Central memory CD4-positive, alpha-beta T cell (primary cell): ENCODE results near the gene PHYH.
"Not testable (repeated sequence)": the region's sequence is repeated elsewhere in the genome, so short reads cannot be mapped to it uniquely, and the experiment has no call there.

ENCODE experiments used
- DNase-seq: peaks from one replicate; pipeline ENCODE4 v3.0.0; 2022
- total RNA-seq, 3 experiments: gene quantifications; one replicate each; lab custom pipeline; 2026; lab: John Stamatoyannopoulos, UW

Gene PHYH
- 7.0 to 21.8 (median 9.5) reads per million in 3 experiments for total RNA-seq

DNA sequence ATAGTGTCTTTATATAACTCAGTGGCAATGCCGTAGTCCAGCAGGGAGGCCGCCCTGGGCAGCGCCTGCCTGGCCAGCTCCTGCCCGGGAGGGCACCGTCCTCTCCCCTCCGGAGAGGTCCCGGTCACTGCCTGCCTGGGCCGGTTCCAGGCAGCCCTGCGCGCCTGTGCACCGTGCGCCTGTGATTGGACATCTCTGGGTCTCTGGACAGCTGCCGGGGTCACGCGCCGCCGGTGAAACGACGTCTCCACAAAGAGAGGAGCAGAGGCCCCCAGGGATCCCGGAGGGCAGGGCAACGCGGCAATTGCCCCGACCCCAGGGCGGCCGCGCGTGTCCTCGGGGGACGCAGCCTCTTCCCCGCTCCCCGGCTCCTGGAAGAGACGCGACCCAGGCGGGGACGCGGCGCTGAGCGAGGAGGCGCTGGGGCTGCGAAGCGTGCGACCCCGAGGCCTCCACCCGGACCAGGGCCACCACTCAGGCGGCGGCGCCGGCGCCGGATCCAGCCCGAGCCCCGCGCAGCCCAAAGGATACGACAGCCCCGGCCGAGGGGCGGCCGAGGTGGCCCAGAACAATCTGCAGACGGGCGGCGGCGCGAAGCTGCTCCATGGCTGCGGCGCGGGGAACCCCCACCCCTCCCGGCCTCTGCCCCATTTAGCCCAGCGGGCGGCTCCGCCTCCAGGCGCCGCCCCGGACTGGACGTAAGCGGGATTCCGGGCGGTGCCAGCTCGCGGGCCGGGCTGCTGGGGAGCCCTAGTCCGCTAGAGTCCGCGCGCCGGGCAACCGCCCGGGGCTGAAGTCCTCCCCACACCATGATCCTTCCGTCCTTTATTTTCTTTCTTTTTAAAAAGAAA, at the start of gene PHYH:
PHYH (minus strand) TSS at position 628 of the 851 bp plus-strand sequence; CDS start at position 606, 22 bp downstream.
- DNase-seq, result peak; percentile 81

DNA sequence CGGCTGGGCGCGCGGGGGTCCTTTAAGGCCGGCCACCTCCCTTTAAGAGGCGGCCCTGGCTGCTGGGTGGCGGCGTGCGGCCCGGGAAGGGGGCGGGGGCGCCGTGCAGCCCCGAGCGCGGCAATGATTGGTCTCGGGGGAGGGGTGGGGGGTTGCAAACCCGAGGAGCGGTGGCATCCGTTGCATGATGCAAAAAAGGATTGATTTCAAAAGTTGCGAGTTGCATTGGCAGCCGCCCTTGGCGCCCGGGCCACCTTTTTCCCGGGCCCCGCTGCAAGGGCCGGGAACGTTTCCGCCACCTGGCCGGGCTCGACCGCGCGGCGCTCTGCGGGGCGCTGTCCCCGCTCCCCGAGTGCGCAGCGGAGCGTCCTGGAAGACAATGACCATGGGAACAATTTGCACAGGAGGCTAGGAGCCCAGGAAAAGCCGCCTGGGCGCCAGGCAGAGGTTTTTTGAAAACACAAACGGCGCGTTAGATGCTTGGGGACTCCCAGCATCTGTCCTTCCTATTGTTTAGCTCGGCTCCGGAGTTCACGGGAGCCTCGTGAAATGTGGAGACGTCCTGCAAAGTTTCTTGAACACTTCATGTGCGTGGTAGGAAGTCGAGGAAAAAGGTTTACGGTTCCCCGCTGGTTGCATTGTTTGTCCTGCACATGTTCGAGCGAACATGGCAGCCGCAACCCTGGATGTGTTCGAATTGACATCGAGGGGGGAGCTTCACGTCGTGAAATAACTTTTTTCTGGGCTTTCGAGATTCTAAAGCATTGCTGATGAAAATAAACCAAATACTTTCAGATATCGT, 48.6 kb upstream of the PHYH start, which contains the start of gene SEPHS1:
SEPHS1 (minus strand) TSS at position 78 of the 802 bp plus-strand sequence. CDS start 3,343 bp downstream, outside the sequence.
- peak; percentile 78 for DNase-seq

DNA sequence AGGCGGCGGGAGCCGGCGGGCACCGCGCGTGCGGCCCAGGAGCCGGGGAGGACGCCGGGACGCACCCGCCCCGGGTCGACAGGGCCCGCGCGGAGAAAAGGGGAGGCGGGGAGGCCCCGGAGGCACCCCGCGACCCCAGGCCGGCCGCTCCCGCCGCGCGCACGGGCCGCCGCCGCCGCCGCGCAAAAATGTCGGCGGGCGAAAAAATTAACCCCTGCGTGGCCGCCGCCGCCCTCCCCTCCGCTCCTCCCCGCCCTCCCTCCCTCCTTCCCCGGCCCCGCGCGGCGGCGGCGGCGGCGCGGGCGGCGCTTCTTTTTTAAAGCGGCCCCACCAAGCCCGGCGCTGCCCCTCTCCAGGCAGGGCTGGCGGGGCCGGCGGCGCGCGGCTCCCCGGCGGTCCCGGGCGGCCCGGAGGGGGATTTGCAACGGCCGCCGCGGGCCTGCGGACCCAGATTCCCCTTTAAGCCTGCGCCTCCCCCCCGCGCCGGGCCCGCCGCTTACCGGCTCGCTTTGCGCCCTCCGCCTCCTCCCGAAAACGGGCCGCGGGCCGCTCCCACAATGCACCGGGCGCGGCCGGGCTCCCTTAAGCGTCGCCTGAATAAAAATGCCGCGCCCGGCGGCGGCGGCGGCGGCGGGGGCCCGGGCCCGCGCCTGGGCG, 47.8 kb upstream of the PHYH start:
- peak; percentile 75 for DNase-seq

DNA sequence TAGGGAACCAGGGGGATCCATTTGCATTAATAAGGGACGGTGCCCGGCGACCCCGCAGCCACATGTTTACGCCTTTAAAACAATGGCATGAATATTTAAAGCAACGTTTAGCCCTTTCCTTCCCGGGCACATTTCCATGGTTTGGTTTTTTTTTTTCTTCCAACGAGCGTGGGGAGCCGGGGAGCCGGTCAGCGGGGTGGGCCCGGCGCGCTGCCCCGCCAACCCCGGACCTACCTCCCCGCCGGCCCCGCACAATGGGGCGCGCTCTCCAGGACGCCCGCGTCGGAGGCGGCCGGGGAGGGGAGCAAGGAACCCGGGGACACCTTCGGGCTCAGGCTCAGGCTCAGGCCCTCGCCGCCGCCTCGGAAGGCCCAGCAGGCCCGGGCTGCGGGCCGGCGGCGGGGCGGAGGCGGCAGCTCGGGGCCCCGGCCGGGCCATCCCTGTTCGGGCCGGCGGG, 47.2 kb upstream of the PHYH start:
- DNase-seq, result no peak

DNA sequence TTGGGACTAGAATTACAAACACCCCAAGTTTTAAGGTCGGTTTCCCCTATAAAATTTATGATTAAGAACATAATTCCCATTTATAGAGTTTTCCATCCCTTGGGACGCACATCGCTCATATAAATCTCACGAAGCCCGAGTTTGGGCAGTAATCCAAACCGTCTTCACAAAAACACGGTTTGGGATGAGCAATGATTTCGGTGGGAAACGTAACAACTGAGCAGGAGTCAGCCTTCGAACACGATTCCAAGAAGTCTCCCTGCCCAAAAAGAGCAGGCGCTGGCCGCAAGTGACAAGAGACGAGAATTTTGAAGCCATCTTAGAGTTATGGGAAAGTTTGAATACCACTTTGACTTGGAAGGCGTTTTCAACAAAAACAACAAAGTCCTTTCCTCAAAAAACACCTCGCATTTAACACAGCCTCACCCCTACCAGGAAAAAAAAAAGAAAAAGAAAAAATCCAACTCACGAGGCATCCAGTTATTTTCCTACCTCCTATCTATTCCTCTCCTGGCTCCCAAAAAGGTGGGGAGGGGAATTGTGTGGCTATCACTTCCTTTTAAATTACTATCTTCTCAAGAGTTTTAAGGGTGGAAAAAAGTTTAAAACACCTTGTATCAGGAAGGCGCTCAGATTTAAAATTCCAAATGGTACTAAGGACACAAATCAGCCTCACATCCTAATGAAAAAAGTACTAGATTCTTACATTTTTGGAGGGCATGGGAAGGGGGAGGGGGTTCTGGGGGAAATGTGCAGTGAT, 46.6 kb upstream of the PHYH start:
- DNase-seq, result no peak

DNA sequence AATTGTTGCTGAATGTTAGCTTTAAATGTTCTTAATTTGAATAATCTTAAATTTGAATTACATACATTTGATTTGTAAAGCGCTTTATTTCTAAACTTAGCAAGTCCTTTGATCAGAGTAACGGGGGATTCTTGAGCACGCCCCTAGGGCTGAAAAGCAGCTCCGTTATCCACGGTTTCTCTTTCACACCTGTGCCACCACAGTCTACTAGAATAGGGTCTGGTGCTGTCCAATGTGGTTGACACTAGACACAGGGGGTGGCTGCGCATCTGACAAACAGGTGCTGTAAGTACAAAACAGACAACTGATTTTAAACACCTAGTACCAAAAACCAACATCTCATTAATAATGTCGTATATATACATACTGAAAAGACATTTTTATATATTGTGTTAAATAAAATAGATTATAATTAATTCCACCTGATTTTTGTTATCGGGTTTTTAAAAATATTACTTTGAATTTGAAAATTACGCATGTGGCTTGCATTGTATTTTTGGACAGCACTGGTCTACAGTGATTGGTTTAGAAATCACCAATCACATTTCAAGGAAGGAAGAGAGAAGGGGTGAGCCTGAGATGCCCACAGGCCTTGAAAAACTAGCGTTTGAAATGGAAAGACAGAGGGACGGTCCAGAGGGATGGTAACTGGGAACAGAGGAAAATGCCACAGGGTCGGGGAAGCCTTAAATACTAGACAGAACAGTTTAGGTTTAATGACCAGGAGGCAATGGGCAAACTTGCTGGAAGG, 40.9 kb upstream of the PHYH start:
- DNase-seq, result peak; percentile 12

DNA sequence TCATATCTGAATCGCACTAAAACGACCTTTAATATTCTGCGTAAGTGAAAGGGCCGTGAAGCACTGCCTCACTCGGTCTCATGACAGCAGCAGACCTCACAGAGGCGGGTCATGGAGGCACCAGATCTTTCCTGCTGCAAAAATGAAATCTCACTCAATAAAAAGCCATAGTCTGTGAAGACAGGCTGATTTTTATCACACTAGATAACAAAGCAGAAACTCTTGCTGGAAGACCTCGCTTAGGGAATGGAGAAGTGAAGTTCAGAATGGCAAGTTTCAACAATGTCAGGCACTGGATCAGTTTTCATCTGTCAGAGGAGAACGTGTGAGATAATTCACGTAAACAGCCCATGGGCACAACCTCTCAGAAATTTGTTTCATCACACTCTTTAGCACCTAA, 40.2 kb upstream of the PHYH start:
- DNase-seq, result no peak

DNA sequence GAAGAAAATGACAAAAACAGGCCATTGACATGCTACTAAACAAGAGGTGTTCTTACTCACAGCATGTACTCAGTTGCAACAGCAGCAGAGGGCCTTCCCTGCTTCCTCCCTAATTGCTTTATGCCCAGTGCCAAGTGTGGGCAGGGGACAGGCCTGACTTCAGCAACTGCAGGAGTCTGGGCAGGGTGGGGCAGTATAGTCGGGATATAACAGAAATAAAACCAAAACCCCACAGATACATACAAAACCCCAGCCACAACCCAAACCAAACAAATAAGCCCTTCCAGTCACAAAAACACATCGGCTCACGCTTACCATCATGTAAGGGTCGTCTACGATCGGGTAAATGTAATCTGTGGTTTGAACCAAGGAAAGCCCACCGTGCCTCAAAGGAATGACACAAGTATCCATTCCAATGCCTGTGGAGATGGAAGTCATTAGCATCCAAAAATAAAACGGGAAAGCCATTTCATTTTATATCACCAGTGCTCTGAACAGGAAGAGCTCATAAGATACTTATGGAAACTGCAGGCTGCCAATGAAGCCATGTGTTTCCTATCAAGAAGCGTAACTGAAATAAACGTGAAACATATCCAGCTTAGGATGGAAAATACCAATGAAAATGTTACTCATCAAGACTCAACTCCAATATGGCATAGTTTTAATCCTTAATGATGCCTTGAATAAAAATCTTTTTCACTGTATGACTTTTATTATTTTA, 38.7 kb upstream of the PHYH start:
- DNase-seq, result no peak

DNA sequence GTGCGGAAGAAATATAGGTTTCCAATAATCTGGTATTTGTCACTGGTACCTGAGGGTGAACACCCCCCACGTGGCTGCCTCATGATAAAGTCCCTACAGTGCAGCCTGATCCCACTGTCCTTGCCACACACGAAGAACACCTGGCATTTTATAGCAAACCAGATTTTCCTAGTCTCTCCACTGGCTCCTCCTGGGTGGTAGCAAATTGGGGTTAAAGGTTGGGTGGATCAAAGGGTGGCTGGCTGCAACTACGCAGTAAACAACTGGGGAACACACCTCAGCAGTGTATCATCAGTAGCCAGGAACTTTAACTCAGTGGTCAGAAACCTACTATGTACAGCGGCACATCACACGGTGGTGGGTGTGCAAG, 37.9 kb upstream of the PHYH start:
- DNase-seq, result no peak

DNA sequence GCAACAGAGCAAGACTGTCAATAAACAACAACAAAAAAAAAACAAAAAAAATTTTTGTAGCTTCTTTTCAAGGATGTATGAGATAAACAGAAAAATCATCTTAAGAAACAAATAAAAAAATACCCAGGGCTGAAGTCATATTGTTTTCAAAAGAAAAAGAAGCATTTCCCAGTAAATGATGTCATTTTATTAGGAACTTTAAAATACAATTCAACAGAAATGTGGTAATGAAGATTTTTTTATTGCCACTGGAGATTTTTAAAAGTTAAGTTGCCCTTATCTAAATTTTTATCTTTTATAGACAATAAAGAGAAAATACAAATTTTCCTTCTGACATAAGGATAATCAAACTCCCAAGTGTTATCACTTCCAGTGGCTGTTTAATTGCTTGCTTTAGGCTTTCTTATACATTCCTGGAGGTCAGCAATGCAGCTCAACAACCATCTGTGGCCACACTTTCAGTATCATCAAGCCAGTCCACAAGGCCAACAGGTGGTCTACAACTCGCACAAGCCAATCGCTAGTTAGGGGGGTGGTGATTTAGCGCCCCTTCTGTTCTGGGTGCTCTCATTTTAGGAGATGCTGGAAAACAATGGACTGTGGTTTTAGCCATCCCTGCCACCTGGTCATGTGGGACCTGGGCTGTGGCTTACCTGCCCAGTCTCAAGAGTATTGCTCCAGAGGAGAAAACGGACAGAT, 37.4 kb upstream of the PHYH start:
- no peak for DNase-seq

DNA sequence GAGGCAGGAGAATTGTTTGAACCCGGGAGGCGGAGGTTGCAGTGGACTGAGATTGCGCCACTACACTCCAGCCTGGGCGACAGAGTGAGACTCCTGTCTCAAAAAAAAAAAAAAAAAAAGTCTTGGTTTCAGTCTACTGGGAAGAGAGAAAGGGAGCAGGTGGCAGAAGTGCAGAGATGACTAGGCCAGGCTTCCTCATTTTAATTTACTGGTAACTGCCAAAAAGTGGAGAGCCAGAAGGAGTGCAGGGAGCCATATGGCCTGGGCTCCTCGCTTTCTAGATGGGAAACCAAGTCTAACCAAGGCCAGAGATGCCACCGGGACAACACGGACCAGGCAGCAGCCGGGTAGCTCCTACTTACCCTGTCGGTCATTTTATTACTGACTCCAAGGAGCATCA, 36.0 kb upstream of the PHYH start:
- no peak for DNase-seq

DNA sequence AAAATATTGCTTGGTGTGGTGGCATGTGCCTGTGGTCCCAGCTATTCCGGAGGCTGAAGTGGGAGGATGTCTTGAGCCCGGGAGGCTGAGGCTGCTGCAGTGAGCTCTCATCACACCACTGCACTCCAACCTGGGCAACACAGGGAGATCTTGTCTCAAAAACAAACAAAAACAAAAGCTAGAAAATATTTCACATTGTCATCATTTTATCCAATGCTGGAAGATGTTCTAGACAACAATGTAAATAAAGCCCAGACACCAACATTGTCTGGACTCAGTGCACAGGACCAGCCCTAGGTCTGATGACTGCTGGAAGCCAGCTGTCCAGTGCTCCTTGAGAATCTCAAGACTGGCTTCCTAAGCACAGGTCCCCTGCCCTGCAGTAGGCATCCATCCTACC, 34.7 kb upstream of the PHYH start:
- no peak for DNase-seq

DNA sequence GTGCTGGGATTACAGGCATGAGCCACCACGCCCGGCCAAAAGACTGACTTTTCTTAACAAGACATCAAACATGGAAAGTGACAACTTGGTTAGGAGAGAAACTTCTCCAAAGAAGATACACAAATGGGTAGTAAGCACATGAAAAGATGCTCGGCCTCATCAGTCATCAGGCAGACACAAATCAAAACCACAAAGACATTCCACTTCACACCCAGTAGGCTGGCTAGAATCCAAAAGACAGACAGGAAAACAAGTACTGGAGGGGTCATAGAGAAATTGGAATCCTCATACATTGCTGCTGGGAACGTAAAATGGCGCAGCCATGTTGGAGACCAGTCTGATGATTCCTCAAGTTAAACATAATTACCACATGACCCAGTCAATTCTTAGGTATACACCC, 31.8 kb upstream of the PHYH start:
- DNase-seq, result no peak

DNA sequence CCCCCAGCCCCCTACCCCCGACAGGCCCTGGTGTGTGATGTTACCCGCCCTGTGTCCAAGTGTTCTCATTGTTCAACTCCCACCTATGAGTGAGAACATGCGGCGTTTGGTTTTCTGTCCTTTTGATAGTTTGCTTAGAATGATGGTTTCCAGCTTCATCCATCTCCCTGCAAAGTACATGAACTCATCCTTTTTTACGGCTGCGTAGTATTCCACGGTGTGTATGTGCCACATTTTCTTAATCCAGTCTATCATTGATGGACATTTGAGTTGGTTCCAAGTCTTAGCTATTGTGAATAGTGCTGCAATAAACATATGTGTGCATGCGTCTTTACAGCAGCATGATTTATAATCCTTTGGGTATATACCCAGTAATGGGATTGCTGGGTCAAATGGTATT, 31.1 kb upstream of the PHYH start:
- DNase-seq, result not testable (repeated sequence)

DNA sequence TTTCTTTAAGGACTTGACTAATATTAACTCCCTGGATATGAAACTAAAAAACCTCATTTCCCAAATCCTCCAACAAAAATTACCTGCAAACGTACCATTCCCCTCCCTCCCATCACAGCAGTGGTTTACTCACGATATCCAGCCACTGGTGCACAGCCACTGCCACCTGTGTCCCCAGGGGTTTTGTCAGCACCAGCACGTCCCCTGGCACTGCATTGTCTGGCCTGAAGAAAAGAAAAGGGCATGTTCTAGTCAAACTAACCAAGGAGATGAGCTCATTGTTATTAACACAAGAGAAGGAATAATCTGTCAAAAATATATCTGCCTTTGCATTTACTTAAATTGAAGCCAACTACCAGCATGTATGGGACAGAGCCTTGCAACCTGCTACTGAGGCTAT, 29.7 kb upstream of the PHYH start:
- DNase-seq, result no peak

DNA sequence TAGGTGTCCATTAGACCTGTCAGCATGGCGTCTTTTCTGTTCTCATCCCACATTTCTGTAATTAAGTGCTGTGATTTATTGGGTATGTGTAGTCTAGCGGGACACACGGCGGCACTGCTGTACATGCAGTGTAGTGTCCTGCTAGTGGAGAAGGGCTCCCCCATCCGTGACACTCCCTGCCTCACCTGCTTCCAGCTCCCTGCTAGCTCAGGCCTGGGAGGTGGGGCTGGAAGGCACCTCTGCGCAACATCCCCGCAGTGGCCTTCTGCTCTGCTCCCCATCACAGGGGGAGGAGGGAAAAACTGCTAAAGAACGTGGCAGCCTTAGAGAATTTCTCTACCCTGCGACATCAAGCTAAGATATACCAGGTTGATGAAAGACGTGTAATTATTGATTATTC, 28.7 kb upstream of the PHYH start:
- DNase-seq, result no peak

DNA sequence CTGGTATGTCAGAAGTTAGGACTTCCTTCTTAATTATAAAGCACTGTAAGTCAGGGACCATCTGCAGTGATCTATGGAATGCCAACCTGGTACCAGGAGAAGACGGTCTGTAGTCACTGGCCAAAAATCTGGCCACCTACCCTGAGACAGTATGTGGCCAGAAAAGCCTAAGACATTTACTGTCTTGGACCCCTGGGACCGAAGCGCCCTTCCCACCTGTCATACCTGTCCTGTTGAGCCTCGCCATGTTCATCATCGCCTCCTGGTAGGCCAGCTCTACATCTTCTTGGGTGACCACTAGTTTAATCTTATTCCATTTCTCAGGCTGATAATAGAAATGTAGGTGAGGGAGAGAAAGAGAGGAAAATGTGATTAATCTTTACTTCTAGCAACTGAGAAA, 28.3 kb upstream of the PHYH start:
- DNase-seq, result no peak

DNA sequence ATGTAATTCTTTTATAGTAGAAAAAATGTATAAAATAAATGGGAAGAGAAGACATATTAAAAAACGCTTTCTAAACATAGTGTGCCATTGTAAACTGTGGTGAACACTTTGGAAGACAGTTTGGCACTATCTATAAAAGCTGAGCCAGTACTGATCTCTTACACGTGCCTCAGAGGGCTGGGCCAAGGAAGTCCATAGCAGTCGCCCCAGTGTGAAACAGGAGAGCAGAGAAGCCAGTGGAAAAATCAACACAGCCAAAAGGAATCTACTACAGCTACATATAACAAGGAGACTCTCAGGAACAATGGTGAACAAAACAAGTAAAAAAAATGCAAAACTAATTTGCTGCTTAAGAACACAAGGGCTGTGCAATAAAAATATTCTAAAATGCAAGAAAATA, 27.7 kb upstream of the PHYH start:
- no peak for DNase-seq

DNA sequence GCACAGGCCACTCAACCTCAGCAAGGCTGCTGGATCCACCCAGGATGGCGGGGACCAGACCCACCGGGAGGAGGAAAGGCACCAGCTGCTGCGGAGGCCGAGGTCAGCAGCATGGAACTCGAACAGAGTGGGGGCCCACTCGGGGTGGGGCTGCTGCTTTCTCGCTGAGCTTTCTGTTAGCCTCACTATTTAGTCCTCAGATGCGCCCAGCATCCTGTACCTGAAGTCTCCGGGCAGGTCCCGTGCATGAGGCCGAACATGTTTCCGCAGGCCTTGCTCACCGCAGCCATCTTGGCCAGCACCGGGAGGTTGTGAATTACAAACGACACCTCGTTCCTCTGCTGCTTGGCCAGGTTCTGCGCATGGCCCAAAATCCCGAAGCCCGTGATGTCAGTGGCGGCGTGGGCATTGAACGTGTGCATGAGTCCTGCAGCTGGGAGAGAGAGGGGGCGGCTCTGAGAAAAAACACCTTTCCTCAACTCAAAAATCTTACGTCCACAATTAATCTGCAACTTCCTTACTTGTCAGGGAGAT, 22.8 kb upstream of the PHYH start:
- DNase-seq, result no peak

DNA sequence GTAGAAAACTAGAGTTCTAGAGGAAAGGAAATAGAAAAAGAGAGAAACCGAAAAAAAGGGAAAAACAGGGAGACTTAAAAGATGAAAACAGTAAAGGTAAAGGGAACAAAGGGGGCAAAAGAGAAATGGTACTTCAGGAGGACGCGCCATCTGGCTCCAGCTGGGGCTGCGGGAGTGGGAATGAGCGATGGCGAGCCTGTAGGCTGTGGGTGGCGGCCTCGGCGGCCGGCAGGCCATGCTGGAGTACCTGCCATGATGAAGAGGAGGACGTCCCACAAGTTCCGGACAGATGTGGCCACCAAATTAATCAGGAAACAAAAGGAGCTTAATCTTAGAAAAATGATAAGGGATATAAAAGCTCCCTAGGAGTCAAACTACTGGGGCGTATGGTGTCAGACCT, 21.7 kb upstream of the PHYH start:
- DNase-seq, result no peak
